Progenitor cell of endocrine pancreas (in vitro differentiated cells): Measurements from ENCODE around the gene RNF6. TPM values are rescaled to one million over a fixed set of nuclear protein-coding genes. Genes with fewer than 3 reads are reported as not detected.

Experiments
- DNase-seq: peaks from one replicate; pipeline ENCODE4 v3.0.0; 2021; ENCODE audit warnings: low spot score; ENCODE audit not compliant: unreplicated experiment
- H3K27ac Mint-ChIP-seq: 2 replicates; pipeline ENCODE4 v1.8.0; 2021; ENCODE audit warnings: mild to moderate bottlenecking, moderate library complexity, mixed read lengths
- H3K27me3 Mint-ChIP-seq: 2 replicates; pipeline ENCODE4 v1.8.0; 2021; ENCODE audit warnings: mixed read lengths
- H3K36me3 Mint-ChIP-seq: 2 replicates; pipeline ENCODE4 v1.8.0; 2022; ENCODE audit warnings: mixed read lengths; ENCODE audit not compliant: insufficient read depth
- H3K4me1 Mint-ChIP-seq: 2 replicates; pipeline ENCODE4 v1.8.0; 2021; ENCODE audit warnings: low read depth, mixed read lengths
- H3K4me3 Mint-ChIP-seq: 2 replicates; pipeline ENCODE4 v1.8.0; 2021; ENCODE audit warnings: low read depth, mild to moderate bottlenecking, moderate library complexity, mixed read lengths
- H3K9me3 Mint-ChIP-seq: 2 replicates; pipeline ENCODE4 v1.8.0; 2021; ENCODE audit warnings: low read depth, mixed read lengths
- CTCF ChIP-seq: fragments of 200-600 bp; sonication (generic); IDR thresholded peaks from one replicate; pipeline ENCODE4 v1.5.0; 2021; ENCODE audit warnings: antibody characterized with exemption, mild to moderate bottlenecking; ENCODE audit not compliant: unreplicated experiment
- total RNA-seq: library from RNA; stranded (reverse); gene quantifications from 2 replicates; pipeline ENCODE4 v1.2.1, GENCODE V29; 2021

The RNF6 gene
- total RNA-seq, 1 donor from 2014 or later = 22.5 TPM

- Mint-ChIP-seq H3K36me3 (peaks cover 1% of the 10 kb centered on the region), H3K27me3 (no peaks in the 10 kb centered on the region), H3K4me1 (peaks cover 8% of the 10 kb centered on the region), H3K4me3 (no peak overlapping the region), H3K9me3 (peaks cover 5% of the 10 kb centered on the region), H3K27ac (no peak overlapping the region)
- DNase-seq = no peak
- no peak for TF ChIP-seq CTCF
Observed at GRCh38 chr13:26200811-26201210, 21.3 kb downstream of the RNF6 start.

- Mint-ChIP-seq H3K4me3 (no peak overlapping the region), H3K4me1 (peaks cover 8% of the 10 kb centered on the region), H3K9me3 (peaks cover 18% of the 10 kb centered on the region), H3K27me3 (no peaks in the 10 kb centered on the region), H3K36me3 (peaks cover 8% of the 10 kb centered on the region), H3K27ac (no peak overlapping the region)
- TF ChIP-seq CTCF = no peak
- no peak for DNase-seq
Observed at GRCh38 chr13:26198116-26198515, 24.0 kb downstream of the RNF6 start.

- H3K9me3 Mint-ChIP-seq = peaks cover 18% of the 10 kb centered on the region
- peaks cover 8% of the 10 kb centered on the region for H3K4me1 Mint-ChIP-seq
- H3K4me3 Mint-ChIP-seq = no peak overlapping the region
- no peak for DNase-seq
- TF ChIP-seq CTCF = no peak
- H3K27ac Mint-ChIP-seq = peak overlapping the region; percentile 30
- H3K27me3 Mint-ChIP-seq = no peaks in the 10 kb centered on the region
- peaks cover 8% of the 10 kb centered on the region for H3K36me3 Mint-ChIP-seq
Observed at GRCh38 chr13:26197298-26197697, 24.8 kb downstream of the RNF6 start.

- Mint-ChIP-seq H3K36me3 (no peaks in the 10 kb centered on the region), H3K4me3 (peak overlapping the region; percentile 79), H3K9me3 (no peaks in the 10 kb centered on the region), H3K27me3 (no peaks in the 10 kb centered on the region), H3K4me1 (peaks cover 3% of the 10 kb centered on the region), H3K27ac (peak overlapping the region; percentile 77)
- no peak for TF ChIP-seq CTCF
- DNase-seq = no peak
Observed at GRCh38 chr13:26186995-26187394, 35.1 kb downstream of the RNF6 start.

- H3K9me3 Mint-ChIP-seq = no peaks in the 10 kb centered on the region
- peaks cover 3% of the 10 kb centered on the region for H3K4me1 Mint-ChIP-seq
- no peaks in the 10 kb centered on the region for H3K36me3 Mint-ChIP-seq
- peak overlapping the region; percentile 79 for H3K4me3 Mint-ChIP-seq
- peak; percentile 90 for DNase-seq
- H3K27me3 Mint-ChIP-seq = no peaks in the 10 kb centered on the region
- H3K27ac Mint-ChIP-seq = peak overlapping the region; percentile 77
- peak; percentile 77 for TF ChIP-seq CTCF
Observed at GRCh38 chr13:26186118-26186870, 35.8 kb downstream of the RNF6 start.
